H9 (cell line): Measurements from ENCODE around the gene ABCC4. TPM values are rescaled to one million over a fixed set of nuclear protein-coding genes. Genes with fewer than 3 reads are reported as not detected.
A peak's percentile ranks its signal among the peaks of the same experiment; 100 is the strongest.
"Not testable (repeated sequence)": the region's sequence is repeated elsewhere in the genome, so short reads cannot be mapped to it uniquely, and the experiment has no call there.

Experiments
- DNase-seq: peaks from one replicate; pipeline ENCODE4 v3.0.0-alpha.2; 2017
- H2AFZ ChIP-seq: one replicate; pipeline ENCODE4 v1.6.1; 2013; ENCODE audit warnings: mild to moderate bottlenecking, low read length, control low read depth, moderate library complexity
- H2AK5ac ChIP-seq: 2 replicates; pipeline ENCODE4 v1.6.1; 2013; ENCODE audit warnings: low read length, control low read depth, mixed read lengths; ENCODE audit not compliant: insufficient read length
- H2BK120ac ChIP-seq: one replicate; pipeline ENCODE4 v1.6.1; 2013; ENCODE audit warnings: low read depth, mild to moderate bottlenecking, low read length, control low read depth, inconsistent platforms; ENCODE audit not compliant: poor library complexity, severe bottlenecking
- H2BK12ac ChIP-seq: 2 replicates; pipeline ENCODE4 v1.6.1; 2013; ENCODE audit warnings: low read length, control low read depth, mixed read lengths, low read depth; ENCODE audit not compliant: insufficient read length
- H2BK15ac ChIP-seq: 2 replicates; pipeline ENCODE4 v1.6.1; 2013; ENCODE audit warnings: low read depth, low read length, control low read depth
- H2BK20ac ChIP-seq: one replicate; pipeline ENCODE4 v1.6.1; 2013; ENCODE audit warnings: low read depth, mild to moderate bottlenecking, low read length, control low read depth, inconsistent platforms; ENCODE audit not compliant: poor library complexity, severe bottlenecking
- H2BK5ac ChIP-seq: 2 replicates; pipeline ENCODE4 v1.6.1; 2013; ENCODE audit warnings: low read length, control low read depth, mixed read lengths; ENCODE audit not compliant: insufficient read length
- H3K14ac ChIP-seq: 2 replicates; pipeline ENCODE4 v1.6.1; 2013; ENCODE audit warnings: low read length, control low read depth; ENCODE audit not compliant: insufficient read depth
- H3K18ac ChIP-seq: 2 replicates; pipeline ENCODE4 v1.6.1; 2013; ENCODE audit warnings: low read depth, mild to moderate bottlenecking, mixed read lengths, low read length, control low read depth; ENCODE audit not compliant: insufficient read length
- H3K23ac ChIP-seq: 2 replicates; pipeline ENCODE4 v1.6.1; 2013; ENCODE audit warnings: low read length, control low read depth, mixed read lengths, low read depth; ENCODE audit not compliant: insufficient read length
- H3K23me2 ChIP-seq: 2 replicates; pipeline ENCODE4 v1.6.1; 2013; ENCODE audit warnings: low read depth, mild to moderate bottlenecking, mixed read lengths, low read length, control low read depth; ENCODE audit not compliant: insufficient read length, poor library complexity, severe bottlenecking
- H3K27ac ChIP-seq: 2 replicates; pipeline ENCODE4 v1.5.1; 2013; ENCODE audit warnings: low read length, control low read depth, mixed read lengths, low read depth; ENCODE audit not compliant: insufficient read length
- H3K27me3 ChIP-seq: 2 replicates; pipeline ENCODE4 v1.6.1; 2013; ENCODE audit warnings: low read length, control low read depth, inconsistent platforms; ENCODE audit not compliant: insufficient read depth
- H3K4ac ChIP-seq: 2 replicates; pipeline ENCODE4 v1.6.1; 2013; ENCODE audit warnings: low read depth, mild to moderate bottlenecking, control low read depth, inconsistent platforms, low read length, moderate library complexity
- H3K4me1 ChIP-seq: 2 replicates; pipeline ENCODE4 v1.6.1; 2013; ENCODE audit warnings: low read length, control low read depth, inconsistent platforms; ENCODE audit not compliant: insufficient read depth
- H3K4me2 ChIP-seq: 2 replicates; pipeline ENCODE4 v1.6.1; 2013; ENCODE audit warnings: low read length, control low read depth, mixed read lengths; ENCODE audit not compliant: insufficient read length, insufficient read depth
- H3K56ac ChIP-seq: 2 replicates; pipeline ENCODE4 v1.6.1; 2013; ENCODE audit warnings: low read depth, mild to moderate bottlenecking, mixed read lengths, low read length, control low read depth; ENCODE audit not compliant: insufficient read length
- H3K79me1 ChIP-seq: 2 replicates; pipeline ENCODE4 v1.6.1; 2013; ENCODE audit warnings: low read depth, mild to moderate bottlenecking, moderate library complexity, low read length, control low read depth, inconsistent platforms; ENCODE audit not compliant: insufficient read depth, poor library complexity, severe bottlenecking
- H3K79me2 ChIP-seq: 2 replicates; pipeline ENCODE4 v1.6.1; 2013; ENCODE audit warnings: low read length, control low read depth, inconsistent platforms; ENCODE audit not compliant: insufficient read depth
- H3K9ac ChIP-seq: 2 replicates; pipeline ENCODE4 v1.6.1; 2013; ENCODE audit warnings: low read length, control low read depth, mixed read lengths; ENCODE audit not compliant: insufficient read length; ENCODE audit errors: extremely low read depth
- H3K9me3 ChIP-seq: one replicate; pipeline ENCODE4 v1.6.1; 2013; ENCODE audit warnings: low read depth, low read length, inconsistent platforms; ENCODE audit not compliant: control insufficient read depth
- H3T11ph ChIP-seq: one replicate; pipeline ENCODE4 v1.6.1; 2013; ENCODE audit warnings: mild to moderate bottlenecking, low read length, control low read depth, inconsistent platforms
- H4K20me1 ChIP-seq: one replicate; pipeline ENCODE4 v1.6.1; 2013; ENCODE audit not compliant: control insufficient read depth, insufficient read length, insufficient read depth
- H4K5ac ChIP-seq: 2 replicates; pipeline ENCODE4 v1.6.1; 2013; ENCODE audit warnings: low read depth, mild to moderate bottlenecking, mixed read lengths, low read length, control low read depth; ENCODE audit not compliant: insufficient read length
- H4K8ac ChIP-seq: replicated peaks from 2 replicates; pipeline ENCODE4 v1.6.1; 2013; ENCODE audit warnings: low read length, control low read depth, mixed read lengths, low read depth; ENCODE audit not compliant: insufficient read length
- H4K91ac ChIP-seq: 2 replicates; pipeline ENCODE4 v1.6.1; 2013; ENCODE audit warnings: low read depth, mild to moderate bottlenecking, moderate library complexity, mixed read lengths, low read length, control low read depth; ENCODE audit not compliant: insufficient read length
- H3K27ac Mint-ChIP-seq, 3 experiments: 2 replicates in 2 of 3; 3 replicates in 1 of 3; pipeline ENCODE4 v1.8.0; 2020 to 2021; ENCODE audit warnings: mixed read lengths in 3 of 3, mild to moderate bottlenecking in 1 of 3, moderate library complexity in 1 of 3
- H3K27me3 Mint-ChIP-seq: 2 replicates; pipeline ENCODE4 v1.8.0; 2021; ENCODE audit warnings: low read depth, mild to moderate bottlenecking, moderate library complexity, mixed read lengths
- H3K36me3 Mint-ChIP-seq, 3 experiments: 2 replicates in 2 of 3; 3 replicates in 1 of 3; pipeline ENCODE4 v1.8.0; 2020 to 2021; ENCODE audit warnings: low read depth in 3 of 3, mixed read lengths in 3 of 3; ENCODE audit not compliant: insufficient read depth in 1 of 3
- H3K4me1 Mint-ChIP-seq, 2 experiments: 2 replicates each; pipeline ENCODE4 v1.8.0; 2020; ENCODE audit warnings: mixed read lengths in 2 of 2
- H3K4me3 Mint-ChIP-seq, 2 experiments: 2 replicates in 1 of 2; 3 replicates in 1 of 2; pipeline ENCODE4 v1.8.0; 2020 to 2021; ENCODE audit warnings: mild to moderate bottlenecking in 2 of 2, mixed read lengths in 2 of 2, moderate library complexity in 1 of 2
- H3K9me3 Mint-ChIP-seq, 2 experiments: 2 replicates in 1 of 2; 3 replicates in 1 of 2; pipeline ENCODE4 v1.8.0; 2020; ENCODE audit warnings: mild to moderate bottlenecking in 2 of 2, mixed read lengths in 2 of 2, moderate library complexity in 1 of 2
- WGBS: extraction: QIAGEN DNeasy Blood & Tissue Kit; methylation state at CpG from one replicate; pipeline ENCODE4 v1.1.7; 2013; ENCODE audit warnings: missing lambda C conversion rate, low lambda C conversion rate, mixed read lengths; ENCODE audit not compliant: insufficient read length; ENCODE audit errors: extremely low coverage; 5-methylcytosine and 5-hydroxymethylcytosine counted together
- total RNA-seq: library from RNA; stranded (reverse); gene quantifications from 2 replicates; pipeline ENCODE4 v1.2.1, GENCODE V29; 2021
- TF ChIP-seq, protein P1 (sequence below): fragments of 200-600 bp; sonication (generic); conservative IDR thresholded peaks from 3 replicates; pipeline ENCODE4 v1.8.0; 2021; ENCODE audit warnings: antibody characterized with exemption, mild to moderate bottlenecking

ABCC4 gene
- total RNA-seq, 1 experiment from 2014 or later = 5.9 TPM

DNA sequence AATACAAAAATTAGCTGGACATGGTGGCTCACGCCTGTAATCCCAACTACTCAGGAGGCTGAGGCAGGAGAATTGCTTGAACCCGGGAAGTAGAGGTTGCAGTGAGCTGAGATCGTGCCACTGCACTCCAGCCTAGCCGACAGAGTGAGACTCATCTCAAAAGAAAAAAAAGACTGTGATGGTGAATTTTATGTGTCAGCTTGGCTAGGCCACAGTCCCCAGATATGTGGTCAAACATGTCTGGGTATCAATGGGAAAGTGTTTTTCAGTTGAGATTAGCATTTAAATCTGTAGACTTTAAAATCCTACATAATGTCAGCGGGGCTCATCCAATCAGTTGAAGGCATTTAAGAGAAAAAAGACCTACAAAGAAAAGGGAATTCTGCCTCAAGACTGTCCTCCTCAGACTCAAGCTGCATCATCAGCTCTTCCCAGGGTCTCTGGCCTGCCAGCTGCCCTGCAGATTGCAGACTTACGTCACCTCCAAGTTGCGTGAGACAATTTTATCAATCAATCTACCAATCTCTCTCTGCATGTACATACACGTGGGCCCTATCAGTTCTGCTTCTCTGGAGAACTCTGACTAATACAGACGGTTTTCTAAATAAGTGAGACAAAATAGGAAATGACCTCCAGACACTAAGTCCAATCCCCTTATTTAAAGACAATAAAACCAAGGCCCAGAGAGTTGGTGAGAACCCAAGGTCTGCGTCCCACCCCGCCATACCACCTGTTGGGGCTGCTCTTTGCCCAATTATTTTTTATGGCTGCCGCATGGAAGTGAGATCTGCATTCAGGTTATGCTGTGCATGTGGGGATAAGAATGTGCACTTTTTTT lies 99.2 kb downstream of the ABCC4 start:
- 0 out of 7 replicates have a peak overlapping the region, but pooled peaks of 1 of the 3 experiments have one; percentile 30 for H3K27ac Mint-ChIP-seq
- WGBS = no CpG with 5 or more reads among the region's 12 CpGs

DNA sequence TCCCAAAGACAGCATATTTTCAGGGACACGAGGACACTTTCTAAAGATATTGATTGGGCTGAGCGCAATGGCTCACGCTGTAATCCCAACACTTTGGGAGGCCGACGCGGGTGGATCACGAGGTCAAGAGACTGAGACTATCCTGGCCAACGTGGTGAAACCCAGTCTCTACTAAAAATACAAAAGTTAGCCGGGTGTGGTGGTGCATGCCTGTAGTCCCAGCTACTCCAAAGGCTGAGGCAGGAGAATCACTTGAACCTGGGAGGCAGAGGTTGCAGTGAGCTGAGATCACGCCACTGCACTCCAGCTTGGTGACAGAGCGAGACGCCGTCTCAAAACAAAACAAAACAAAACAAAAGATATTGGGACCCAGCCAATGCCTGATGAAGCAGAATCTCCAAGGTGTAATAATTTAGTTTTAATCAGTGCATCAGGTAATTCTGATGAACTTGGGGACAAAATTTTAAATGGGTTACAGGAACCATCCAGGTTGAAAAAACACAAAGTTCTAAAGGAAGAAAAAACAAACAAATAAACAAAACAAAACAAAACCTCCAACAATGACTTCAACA lies 100.8 kb downstream of the ABCC4 start:
- H3K4me2 ChIP-seq, DNase-seq, H3K79me2 ChIP-seq, H3K79me1 ChIP-seq, H3K9ac ChIP-seq, H3K9me3 Mint-ChIP-seq, H3K18ac ChIP-seq, H2BK12ac ChIP-seq, H3K4me1 ChIP-seq, H3K14ac ChIP-seq, H4K91ac ChIP-seq, H3K9me3 ChIP-seq, H3K23ac ChIP-seq, H4K5ac ChIP-seq, H2BK120ac ChIP-seq, H3K4me1 Mint-ChIP-seq, H3T11ph ChIP-seq, H3K4me3 Mint-ChIP-seq, H2AK5ac ChIP-seq, H2AFZ ChIP-seq, H3K23me2 ChIP-seq, H2BK5ac ChIP-seq, H3K27ac ChIP-seq, H3K56ac ChIP-seq, H3K27me3 Mint-ChIP-seq, H4K8ac ChIP-seq, H3K36me3 Mint-ChIP-seq, H2BK20ac ChIP-seq, H3K4ac ChIP-seq, H3K27me3 ChIP-seq, H4K20me1 ChIP-seq, H2BK15ac ChIP-seq: not testable (repeated sequence)
- WGBS = no CpG with 5 or more reads among the region's 13 CpGs
- H3K27ac Mint-ChIP-seq = 0 out of 7 replicates have a peak overlapping the region, but pooled peaks of 1 of the 3 experiments have one; percentile 54

More for the DNA sequence above, 99.2 kb downstream of the ABCC4 start:
- H3K4me1 Mint-ChIP-seq = peaks cover 3 to 5% of the 10 kb centered on the region in 2 experiments
- Histone ChIP-seq H3K4me1 (no peaks in the 10 kb centered on the region; the same call in 1 of the 2 replicates), H3K27me3 (no peaks in the 10 kb centered on the region), H2BK120ac (no peak overlapping the region), H3K4me2 (no peak overlapping the region), H3K79me1 (no peaks in the 10 kb centered on the region), H3K56ac (no peak overlapping the region), H3T11ph (no peak overlapping the region), H3K18ac (no peak overlapping the region), H2BK12ac (no peak overlapping the region), H2AFZ (no peak overlapping the region), H4K5ac (no peak overlapping the region), H3K14ac (no peak overlapping the region), H4K20me1 (no peaks in the 10 kb centered on the region), H4K91ac (no peak overlapping the region), H2BK20ac (no peak overlapping the region), H2BK15ac (no peak overlapping the region), H3K4ac (no peak overlapping the region), H3K23me2 (no peaks in the 10 kb centered on the region), H3K9ac (no peak overlapping the region), H3K23ac (no peak overlapping the region), H2AK5ac (no peak overlapping the region), H3K27ac (no peak overlapping the region), H3K9me3 (no peaks in the 10 kb centered on the region), H4K8ac (no peak overlapping the region), H2BK5ac (no peak overlapping the region), H3K79me2 (no peaks in the 10 kb centered on the region)
- no peaks in the 10 kb centered on the region; the same call in 1 of the 2 replicates for H3K27me3 Mint-ChIP-seq
- peaks cover 4 to 8% of the 10 kb centered on the region in 2 experiments; a peak in 2 of 5 replicates for H3K9me3 Mint-ChIP-seq
- no peak for DNase-seq
- H3K36me3 Mint-ChIP-seq = peaks cover 2 to 9% (median 2%) of the 10 kb centered on the region in 3 experiments; a peak in 4 of 7 replicates
- TF ChIP-seq, protein P1, sequence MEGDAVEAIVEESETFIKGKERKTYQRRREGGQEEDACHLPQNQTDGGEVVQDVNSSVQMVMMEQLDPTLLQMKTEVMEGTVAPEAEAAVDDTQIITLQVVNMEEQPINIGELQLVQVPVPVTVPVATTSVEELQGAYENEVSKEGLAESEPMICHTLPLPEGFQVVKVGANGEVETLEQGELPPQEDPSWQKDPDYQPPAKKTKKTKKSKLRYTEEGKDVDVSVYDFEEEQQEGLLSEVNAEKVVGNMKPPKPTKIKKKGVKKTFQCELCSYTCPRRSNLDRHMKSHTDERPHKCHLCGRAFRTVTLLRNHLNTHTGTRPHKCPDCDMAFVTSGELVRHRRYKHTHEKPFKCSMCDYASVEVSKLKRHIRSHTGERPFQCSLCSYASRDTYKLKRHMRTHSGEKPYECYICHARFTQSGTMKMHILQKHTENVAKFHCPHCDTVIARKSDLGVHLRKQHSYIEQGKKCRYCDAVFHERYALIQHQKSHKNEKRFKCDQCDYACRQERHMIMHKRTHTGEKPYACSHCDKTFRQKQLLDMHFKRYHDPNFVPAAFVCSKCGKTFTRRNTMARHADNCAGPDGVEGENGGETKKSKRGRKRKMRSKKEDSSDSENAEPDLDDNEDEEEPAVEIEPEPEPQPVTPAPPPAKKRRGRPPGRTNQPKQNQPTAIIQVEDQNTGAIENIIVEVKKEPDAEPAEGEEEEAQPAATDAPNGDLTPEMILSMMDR = no peak
- H3K4me3 Mint-ChIP-seq = no peak overlapping the region
